Liver (tissue), 3 donors: ENCODE results near the gene BOC.

Experiments
- CTCF ChIP-seq: fragments of 150-350 bp; IDR thresholded peaks from 2 replicates; pipeline ENCODE4 v1.5.1; 2017; ENCODE audit warnings: improper control_type of control experiment, low read depth, low read length; ENCODE audit not compliant: missing input control
- GABPA ChIP-seq, 2 donors: IDR thresholded peaks in 1 of 2; conservative IDR thresholded peaks in 1 of 2; 2 replicates each; pipeline ENCODE4 v1.6.1; 2016; ENCODE audit warnings: antibody characterized with exemption in 2 of 2, mild to moderate bottlenecking in 1 of 2, moderate library complexity in 1 of 2
- HNF4G ChIP-seq: IDR thresholded peaks from 2 replicates; pipeline ENCODE4 v1.6.1; 2016; ENCODE audit warnings: antibody characterized with exemption
- MAX ChIP-seq: IDR thresholded peaks from 2 replicates; pipeline ENCODE4 v1.6.1; 2016; ENCODE audit warnings: antibody characterized with exemption
- NR2F2 ChIP-seq: IDR thresholded peaks from 2 replicates; pipeline ENCODE4 v1.6.1; 2016; ENCODE audit warnings: antibody characterized with exemption
- REST ChIP-seq: IDR thresholded peaks from 2 replicates; pipeline ENCODE4 v1.6.1; 2016; ENCODE audit warnings: antibody characterized with exemption, mild to moderate bottlenecking
- RXRA ChIP-seq, 2 donors: IDR thresholded peaks; 2 replicates each; pipeline ENCODE4 v1.6.1; 2017 to 2018; ENCODE audit warnings: antibody characterized with exemption in 2 of 2, mild to moderate bottlenecking in 1 of 2
- SP1 ChIP-seq: IDR thresholded peaks from 2 replicates; pipeline ENCODE4 v1.6.1; 2018; ENCODE audit warnings: antibody characterized with exemption, mild to moderate bottlenecking
- TAF1 ChIP-seq: conservative IDR thresholded peaks from 2 replicates; pipeline ENCODE4 v1.6.1; 2016; ENCODE audit warnings: antibody characterized with exemption, mild to moderate bottlenecking
- donor health status: healthy.
- donor health status: healthy.

GRCh38 chr3:113238503-113238902 lies 27.1 kb downstream of the BOC start:
- no peak for TF ChIP-seq CTCF
- TF ChIP-seq TAF1: no peak
- TF ChIP-seq SP1: no peak
- no peak for TF ChIP-seq RXRA (IDR thresholded peaks at IDR 0.05)
- TF ChIP-seq GABPA (IDR thresholded peaks at IDR 0.05 in 1 of 2, conservative IDR thresholded peaks at IDR 0.05 in 1 of 2): no peak
- TF ChIP-seq REST: no peak
- no peak for TF ChIP-seq MAX
- TF ChIP-seq HNF4G: no peak
- TF ChIP-seq NR2F2: no peak
